H1 (cell line): Measurements from ENCODE around the gene SMU1. TPM values are rescaled to one million over a fixed set of nuclear protein-coding genes. Genes with fewer than 3 reads are reported as not detected.

ENCODE experiments used
- CTCF ChIA-PET: fragments of 300-600 bp; sonication (Branson Sonifier 250); formaldehyde crosslinking; loops from one replicate; lab custom pipeline; 2021; ENCODE audit not compliant: partially characterized antibody; lab: Charles Lee
- POLR2A ChIA-PET: fragments of 300-600 bp; sonication (Branson Sonifier 250); formaldehyde crosslinking; loops from one replicate; lab custom pipeline; 2021; ENCODE audit warnings: inconsistent platforms; ENCODE audit not compliant: partially characterized antibody; lab: Charles Lee
- DNase-seq, 2 experiments: peaks; one replicate each; pipeline versions ENCODE4 v3.0.0 to v3.0.0-alpha.2; 2010 to 2022; ENCODE audit warnings: low spot score in 2 of 2, low read depth in 1 of 2, mixed read lengths in 1 of 2
- FAIRE-seq: peaks from 2 replicates; lab custom pipeline; 2011; peaks lifted over from hg19 to GRCh38; lab: Jason Lieb, UNC
- H2AFZ ChIP-seq: 2 replicates; pipeline ENCODE4 v1.8.1; 2012; ENCODE audit warnings: low read length, inconsistent platforms
- H2AK5ac ChIP-seq: 2 replicates; pipeline ENCODE4 v1.6.1; 2013; ENCODE audit warnings: low read depth, low read length
- H2BK120ac ChIP-seq: replicated peaks from 2 replicates; pipeline ENCODE3; 2013; ENCODE audit warnings: low read depth, low read length, inconsistent platforms
- H2BK12ac ChIP-seq: 2 replicates; pipeline ENCODE4 v1.6.1; 2013; ENCODE audit warnings: low read depth, low read length
- H2BK15ac ChIP-seq: 2 replicates; pipeline ENCODE4 v1.6.1; 2013; ENCODE audit warnings: low read length
- H2BK20ac ChIP-seq: 2 replicates; pipeline ENCODE4 v1.6.1; 2013; ENCODE audit warnings: low read length
- H2BK5ac ChIP-seq: 2 replicates; pipeline ENCODE4 v1.6.1; 2013; ENCODE audit warnings: low read depth, low read length
- H3K14ac ChIP-seq: 2 replicates; pipeline ENCODE4 v1.6.1; 2013; ENCODE audit warnings: inconsistent platforms; ENCODE audit not compliant: insufficient read length
- H3K18ac ChIP-seq: 2 replicates; pipeline ENCODE4 v1.6.1; 2013; ENCODE audit warnings: low read length; ENCODE audit errors: extremely low read depth
- H3K23ac ChIP-seq: 2 replicates; pipeline ENCODE4 v1.6.1; 2013; ENCODE audit warnings: inconsistent platforms; ENCODE audit not compliant: insufficient read length
- H3K23me2 ChIP-seq: 2 replicates; pipeline ENCODE4 v1.6.1; 2013; ENCODE audit warnings: low read depth, low read length
- H3K27ac ChIP-seq: 2 replicates; pipeline ENCODE4 v1.6.1; 2011; ENCODE audit warnings: low read depth, low read length, inconsistent platforms
- H3K27me3 ChIP-seq, 4 experiments: replicated peaks in 1 of 4; 1 replicate in 1 of 4; 2 replicates in 3 of 4; pipeline versions ENCODE4 v1.6.1 to v1.8.1; 2011 to 2013; ENCODE audit warnings: low read length in 3 of 4, mild to moderate bottlenecking in 3 of 4, inconsistent platforms in 2 of 4, mixed read lengths in 2 of 4, moderate library complexity in 1 of 4; ENCODE audit not compliant: control insufficient read depth in 3 of 4, insufficient read depth in 3 of 4; ENCODE audit errors: extremely low read depth in 1 of 4
- H3K36me3 ChIP-seq, 4 experiments: 2 replicates each; pipeline versions ENCODE4 v1.6.1 to v1.8.1; 2011 to 2013; ENCODE audit warnings: mild to moderate bottlenecking in 4 of 4, low read length in 3 of 4, moderate library complexity in 2 of 4, control low read depth in 1 of 4, inconsistent platforms in 1 of 4; ENCODE audit not compliant: insufficient read depth in 4 of 4, control insufficient read depth in 2 of 4
- H3K4ac ChIP-seq: replicated peaks from 2 replicates; pipeline ENCODE3; 2013; ENCODE audit warnings: low read length, low read depth, mixed read lengths, inconsistent platforms; ENCODE audit not compliant: insufficient read length
- H3K4me1 ChIP-seq, 4 experiments: replicated peaks in 1 of 4; 1 replicate in 1 of 4; 2 replicates in 3 of 4; pipeline versions ENCODE4 v1.6.1 to v1.8.1; 2011 to 2013; ENCODE audit warnings: low read length in 3 of 4, inconsistent platforms in 2 of 4, mixed read lengths in 1 of 4; ENCODE audit not compliant: insufficient read depth in 4 of 4, control insufficient read depth in 3 of 4
- H3K4me2 ChIP-seq, 2 experiments: 2 replicates each; pipeline versions ENCODE4 v1.6.1 to v1.8.1; 2011 to 2013; ENCODE audit warnings: low read depth in 2 of 2, low read length in 2 of 2, control low read depth in 1 of 2, inconsistent platforms in 1 of 2, mild to moderate bottlenecking in 1 of 2; ENCODE audit not compliant: insufficient read depth in 1 of 2
- H3K4me3 ChIP-seq, 4 experiments: fragments of 200-600, 300-600 bp in 1 of 4; sonication (generic), shearing (Covaris generic), sonication (Bioruptor Twin) in 1 of 4; 2 replicates each; pipeline versions ENCODE4 v1.5.1 to v1.8.1; 2011 to 2016; ENCODE audit warnings: low read length in 4 of 4, low read depth in 3 of 4, control low read depth in 2 of 4, inconsistent platforms in 2 of 4, mild to moderate bottlenecking in 2 of 4, mixed read lengths in 1 of 4, moderate library complexity in 1 of 4; ENCODE audit not compliant: insufficient read depth in 2 of 4; ENCODE audit errors: extremely low read depth in 1 of 4
- H3K56ac ChIP-seq: replicated peaks from 2 replicates; pipeline ENCODE3; 2013; ENCODE audit warnings: low read depth, mild to moderate bottlenecking, mixed read lengths, low read length, inconsistent platforms; ENCODE audit not compliant: insufficient read length
- H3K79me1 ChIP-seq: 2 replicates; pipeline ENCODE4 v1.6.1; 2013; ENCODE audit warnings: low read depth, low read length, control low read depth
- H3K79me2 ChIP-seq, 2 experiments: 2 replicates each; pipeline versions ENCODE4 v1.6.1 to v1.8.1; 2012 to 2013; ENCODE audit warnings: low read length in 2 of 2, mild to moderate bottlenecking in 2 of 2, inconsistent platforms in 1 of 2; ENCODE audit not compliant: insufficient read depth in 2 of 2, control insufficient read depth in 1 of 2
- H3K9ac ChIP-seq, 4 experiments: replicated peaks in 1 of 4; 1 replicate in 1 of 4; 2 replicates in 3 of 4; pipeline versions ENCODE4 v1.6.1 to v1.8.1; 2011 to 2013; ENCODE audit warnings: low read depth in 3 of 4, low read length in 3 of 4, control low read depth in 2 of 4, mild to moderate bottlenecking in 2 of 4, moderate library complexity in 2 of 4, inconsistent platforms in 1 of 4; ENCODE audit errors: extremely low read depth in 1 of 4
- H3K9me3 ChIP-seq, 2 experiments: 2 replicates each; pipeline versions ENCODE4 v1.6.1 to v1.8.1; 2012 to 2013; ENCODE audit warnings: mild to moderate bottlenecking in 2 of 2, moderate library complexity in 2 of 2, control low read depth in 1 of 2, inconsistent platforms in 1 of 2, low read depth in 1 of 2, low read length in 1 of 2, mixed read lengths in 1 of 2; ENCODE audit not compliant: insufficient read depth in 2 of 2
- H4K20me1 ChIP-seq, 2 experiments: replicated peaks in 1 of 2; 2 replicates each; pipeline versions ENCODE3 to v1.8.1; 2011 to 2013; ENCODE audit warnings: inconsistent platforms in 2 of 2, low read length in 2 of 2, mild to moderate bottlenecking in 1 of 2; ENCODE audit not compliant: insufficient read depth in 2 of 2, control insufficient read depth in 1 of 2
- H4K5ac ChIP-seq: 2 replicates; pipeline ENCODE4 v1.6.1; 2013; ENCODE audit warnings: low read length, low read depth, mixed read lengths, inconsistent platforms; ENCODE audit not compliant: insufficient read length
- H4K8ac ChIP-seq: 2 replicates; pipeline ENCODE4 v1.8.0; 2013; ENCODE audit warnings: mild to moderate bottlenecking, moderate library complexity, low read length, inconsistent platforms; ENCODE audit not compliant: insufficient read depth; ENCODE audit errors: extremely low read depth
- H4K91ac ChIP-seq: replicated peaks from 2 replicates; pipeline ENCODE3; 2013; ENCODE audit warnings: low read length, mixed read lengths, inconsistent platforms; ENCODE audit not compliant: insufficient read length
- ASH2L ChIP-seq: fragments of 200-600, 300-600 bp; sonication (generic); IDR thresholded peaks from one replicate; pipeline ENCODE4 v1.7.1; 2017; ENCODE audit warnings: low read length
- CTBP2 ChIP-seq: IDR thresholded peaks from 2 replicates; pipeline ENCODE4 v1.7.0; 2011; ENCODE audit warnings: borderline replicate concordance, mild to moderate bottlenecking, moderate library complexity, mixed read lengths, low read length; ENCODE audit not compliant: insufficient read depth, insufficient read length
- GTF2F1 ChIP-seq: IDR thresholded peaks from 2 replicates; pipeline ENCODE4 v1.6.1; 2012; ENCODE audit warnings: low read depth, low read length, improper control_type of control experiment, borderline replicate concordance
- HDAC6 ChIP-seq: IDR thresholded peaks from one replicate; pipeline ENCODE4 v1.7.1; 2012; ENCODE audit warnings: low read depth, mild to moderate bottlenecking, inconsistent platforms, low read length, moderate library complexity
- KDM1A ChIP-seq: fragments of 200-600, 300-600 bp; sonication (generic); IDR thresholded peaks from 2 replicates; pipeline ENCODE4 v1.7.1; 2016; ENCODE audit warnings: mild to moderate bottlenecking, low read length, borderline replicate concordance
- KDM5A ChIP-seq: fragments of 200-600 bp; IDR thresholded peaks from 2 replicates; pipeline ENCODE4 v1.7.1; 2012; ENCODE audit warnings: mild to moderate bottlenecking, low read length, inconsistent platforms, mixed read lengths
- NANOG ChIP-seq: IDR thresholded peaks from 2 replicates; pipeline ENCODE4 v1.6.1; 2011; ENCODE audit warnings: low read length, low read depth, mild to moderate bottlenecking, inconsistent platforms; ENCODE audit not compliant: insufficient read depth, poor library complexity, severe bottlenecking
- POLR2AphosphoS5 ChIP-seq: IDR thresholded peaks from 2 replicates; pipeline ENCODE4 v1.6.1; 2011; ENCODE audit warnings: low read depth, low read length
- RNF2 ChIP-seq: fragments of 200-900, 300-1000 bp; sonication (generic); IDR thresholded peaks from 2 replicates; pipeline ENCODE4 v1.7.1; 2016; ENCODE audit warnings: borderline replicate concordance, low read depth, mild to moderate bottlenecking, antibody characterized with exemption, low read length; ENCODE audit not compliant: poor library complexity, severe bottlenecking; ENCODE audit errors: missing control alignments
- SAP30 ChIP-seq: fragments of 300-600 bp; sonication (generic); IDR thresholded peaks from 2 replicates; pipeline ENCODE4 v1.7.1; 2012; ENCODE audit warnings: low read length, moderate library complexity, mild to moderate bottlenecking, inconsistent platforms; ENCODE audit not compliant: insufficient read depth, insufficient replicate concordance
- SIX5 ChIP-seq: IDR thresholded peaks from 2 replicates; pipeline ENCODE4 v1.6.1; 2011; ENCODE audit warnings: mild to moderate bottlenecking, low read depth, low read length
- SUZ12 ChIP-seq: fragments of 200-600 bp; sonication (generic); IDR thresholded peaks from 2 replicates; pipeline ENCODE4 v1.6.1; 2012; ENCODE audit warnings: mild to moderate bottlenecking, inconsistent platforms, low read length, moderate library complexity, mixed read lengths
- TBP ChIP-seq: IDR thresholded peaks from 2 replicates; pipeline ENCODE4 v1.6.1; 2011; ENCODE audit warnings: low read depth, low read length, improper control_type of control experiment
- YY1 ChIP-seq: IDR thresholded peaks from 2 replicates; pipeline ENCODE4 v1.6.1; 2011; ENCODE audit warnings: low read depth, mild to moderate bottlenecking, low read length
- WGBS, 2 experiments: shearing (Covaris generic) in 1 of 2; methylation state at CpG; one replicate each; pipeline versions ENCODE4 v1.1.6 to v1.1.7; 2013 to 2015; ENCODE audit warnings: low lambda C conversion rate in 2 of 2, mixed read lengths in 2 of 2, inconsistent platforms in 1 of 2, low coverage in 1 of 2, missing lambda C conversion rate in 1 of 2; ENCODE audit not compliant: insufficient replicate concordance in 2 of 2, insufficient coverage in 1 of 2, insufficient read length in 1 of 2; ENCODE audit errors: extremely low coverage in 1 of 2, missing lambda C conversion rate in 1 of 2; 5-methylcytosine and 5-hydroxymethylcytosine counted together
- polyA plus RNA-seq, 7 experiments: library from polyadenylated mRNA; depleted of rRNA in 3 of 7; stranded (reverse) in 5 of 7; unstranded in 2 of 7; fragments of >200 nt in 5 of 7; fragments of 200-250 nt in 2 of 7; gene quantifications; 1 replicate in 5 of 7; 2 replicates in 1 of 7; 4 replicates in 1 of 7; pipeline versions ENCODE4 v1.2.1 to v1.2.3, GENCODE V29; 2011 to 2013; ENCODE audit warnings: missing spikeins in 2 of 7, mixed read lengths in 2 of 7
- total RNA-seq: library from RNA; stranded (reverse); fragmentation: NEBNext Ultra II Directional; extraction: Animal tissue kit (Norgen Biotek cat#: 25700); gene quantifications from 2 replicates; pipeline ENCODE4 v1.2.1, GENCODE V29; 2021

SMU1 gene
- total and polyA plus RNA-seq, 2 of the 8 experiments (the other 6 are each of a cell fraction or from before 2014, with no cell fraction given): 8.4 to 26.0 TPM

GRCh38 chr9:33105504-33105903 lies 29.0 kb upstream of the SMU1 start:
- FAIRE-seq: no peak
- Histone ChIP-seq H2BK12ac (no peak overlapping the region), H2BK120ac (no peak overlapping the region), H3K4me3 (no peak overlapping the region), H3K4ac (no peak overlapping the region), H4K91ac (no peak overlapping the region), H3K79me2 (no peaks in the 10 kb centered on the region), H3K18ac (no peak overlapping the region), H2AK5ac (no peak overlapping the region), H3K23ac (no peak overlapping the region), H4K5ac (no peak overlapping the region), H3K23me2 (no peaks in the 10 kb centered on the region), H3K56ac (no peak overlapping the region), H4K20me1 (no peaks in the 10 kb centered on the region), H3K27ac (no peak overlapping the region), H3K9ac (no peak overlapping the region), H3K14ac (no peak overlapping the region), H2AFZ (no peak overlapping the region), H4K8ac (no peak overlapping the region), H2BK20ac (no peak overlapping the region), H3K27me3 (no peaks in the 10 kb centered on the region), H2BK5ac (no peak overlapping the region), H3K36me3 (no peaks in the 10 kb centered on the region), H2BK15ac (no peak overlapping the region), H3K79me1 (no peaks in the 10 kb centered on the region), H3K4me2 (no peak overlapping the region), H3K4me1 (peaks cover 0 to 3% (median 0%) of the 10 kb centered on the region in 4 experiments; a peak in 1 of 7 replicates), H3K9me3 (no peaks in the 10 kb centered on the region)
- TF ChIP-seq SUZ12: no peak
- no peak for TF ChIP-seq SIX5
- no peak for TF ChIP-seq CTBP2
- TF ChIP-seq TBP: no peak
- TF ChIP-seq HDAC6: no peak
- no peak for TF ChIP-seq KDM1A
- no peak for TF ChIP-seq SAP30
- no peak for TF ChIP-seq GTF2F1
- no peak for TF ChIP-seq YY1
- no peak for TF ChIP-seq POLR2AphosphoS5
- TF ChIP-seq NANOG: no peak
- TF ChIP-seq RNF2: no peak
- TF ChIP-seq KDM5A: no peak
- TF ChIP-seq ASH2L: no peak
- no peak for DNase-seq
- ChIA-PET CTCF (no interaction called here), POLR2A (no interaction called here)
- 96% methylated on average over 5 of the region's 5 CpGs; no CpG with 5 or more reads in 1 of the 2 experiments for whole genome bisulfite sequencing, 2 experiments
